BE2C (cell line): ENCODE results near the gene CDH22.

Source experiments
- DNase-seq: peaks from one replicate; pipeline ENCODE4 v3.0.0-alpha.2; 2020
- H3K27me3 ChIP-seq: fragments of 250-450 bp; sonication (Bioruptor Pico); 2 replicates; pipeline ENCODE4 v1.5.1; 2020; ENCODE audit warnings: mild to moderate bottlenecking
- H3K36me3 ChIP-seq: fragments of 250-450 bp; sonication (Bioruptor Pico); 2 replicates; pipeline ENCODE4 v1.5.1; 2020; ENCODE audit warnings: mild to moderate bottlenecking
- H3K4me1 ChIP-seq: fragments of 250-450 bp; sonication (Bioruptor Pico); 2 replicates; pipeline ENCODE4 v1.5.1; 2020
- H3K4me3 ChIP-seq: 2 replicates; pipeline ENCODE4 v1.5.1; 2011; ENCODE audit warnings: low read depth, low read length
- H3K9me3 ChIP-seq: fragments of 250-450 bp; sonication (Bioruptor Pico); 2 replicates; pipeline ENCODE4 v1.5.1; 2020
- CTCF ChIP-seq: IDR thresholded peaks from 2 replicates; pipeline ENCODE4 v1.5.1; 2012; ENCODE audit warnings: mild to moderate bottlenecking, low read depth, low read length

Gene CDH22

DNA sequence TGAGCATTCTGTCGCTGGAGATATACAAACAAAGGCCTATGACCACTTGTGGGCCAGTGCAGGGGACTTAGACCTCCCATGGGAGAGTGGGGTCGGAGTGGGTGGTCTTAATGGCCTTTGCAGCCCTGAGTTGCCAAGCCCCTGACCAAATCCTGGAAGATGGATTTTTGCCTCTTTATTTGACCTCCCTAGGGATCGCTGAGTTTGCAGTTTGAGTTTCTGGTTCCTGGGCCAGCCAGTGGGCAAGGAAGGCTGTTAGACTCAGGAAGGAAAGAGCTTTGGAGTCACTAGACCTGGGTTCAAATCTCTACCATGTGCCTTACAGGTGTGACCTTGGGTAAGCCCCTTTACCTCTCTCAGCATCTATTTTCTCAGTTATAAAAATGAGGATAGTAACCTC, 96.0 kb downstream of the CDH22 start:
- no peak for TF ChIP-seq CTCF
- Histone ChIP-seq H3K27me3 (no peaks in the 10 kb centered on the region), H3K4me1 (peaks cover 22% of the 10 kb centered on the region)

GRCh38 chr20:46211331-46211722, 97.0 kb downstream of the CDH22 start:
- no peak for TF ChIP-seq CTCF

More for the DNA sequence above, 96.0 kb downstream of the CDH22 start:
- H3K4me3 ChIP-seq: no peak overlapping the region
- no peaks in the 10 kb centered on the region for H3K9me3 ChIP-seq
- no peak for DNase-seq
- H3K36me3 ChIP-seq: no peaks in the 10 kb centered on the region

GRCh38 chr20:46210672-46211330, 97.5 kb downstream of the CDH22 start:
- no peak for DNase-seq
- no peaks in the 10 kb centered on the region for H3K9me3 ChIP-seq
- H3K4me3 ChIP-seq: no peak overlapping the region
- peaks cover 16% of the 10 kb centered on the region for H3K4me1 ChIP-seq
- TF ChIP-seq CTCF: no peak
- no peaks in the 10 kb centered on the region for H3K36me3 ChIP-seq
- H3K27me3 ChIP-seq: no peaks in the 10 kb centered on the region

More at GRCh38 chr20:46211331-46211722, 97.0 kb downstream of the CDH22 start:
- H3K36me3 ChIP-seq: no peaks in the 10 kb centered on the region
- peaks cover 18% of the 10 kb centered on the region for H3K4me1 ChIP-seq
- DNase-seq: no peak
- no peaks in the 10 kb centered on the region for H3K9me3 ChIP-seq
- no peak overlapping the region for H3K4me3 ChIP-seq
- H3K27me3 ChIP-seq: no peaks in the 10 kb centered on the region

GRCh38 chr20:46209930-46210671, 98.2 kb downstream of the CDH22 start:
- H3K27me3 ChIP-seq: no peaks in the 10 kb centered on the region

GRCh38 chr20:46207793-46208192, 100.5 kb downstream of the CDH22 start:
- TF ChIP-seq CTCF: no peak
- Histone ChIP-seq H3K4me1 (peaks cover 11% of the 10 kb centered on the region), H3K36me3 (no peaks in the 10 kb centered on the region), H3K4me3 (no peak overlapping the region), H3K9me3 (no peaks in the 10 kb centered on the region), H3K27me3 (no peaks in the 10 kb centered on the region)
- DNase-seq: no peak

More at GRCh38 chr20:46209930-46210671, 98.2 kb downstream of the CDH22 start:
- H3K4me3 ChIP-seq: peak overlapping the region; percentile 11; the same call in 1 of the 2 replicates
- no peak for TF ChIP-seq CTCF
- no peaks in the 10 kb centered on the region for H3K9me3 ChIP-seq
- no peaks in the 10 kb centered on the region for H3K36me3 ChIP-seq
- H3K4me1 ChIP-seq: peaks cover 11% of the 10 kb centered on the region
- DNase-seq: peak; percentile 90

DNA sequence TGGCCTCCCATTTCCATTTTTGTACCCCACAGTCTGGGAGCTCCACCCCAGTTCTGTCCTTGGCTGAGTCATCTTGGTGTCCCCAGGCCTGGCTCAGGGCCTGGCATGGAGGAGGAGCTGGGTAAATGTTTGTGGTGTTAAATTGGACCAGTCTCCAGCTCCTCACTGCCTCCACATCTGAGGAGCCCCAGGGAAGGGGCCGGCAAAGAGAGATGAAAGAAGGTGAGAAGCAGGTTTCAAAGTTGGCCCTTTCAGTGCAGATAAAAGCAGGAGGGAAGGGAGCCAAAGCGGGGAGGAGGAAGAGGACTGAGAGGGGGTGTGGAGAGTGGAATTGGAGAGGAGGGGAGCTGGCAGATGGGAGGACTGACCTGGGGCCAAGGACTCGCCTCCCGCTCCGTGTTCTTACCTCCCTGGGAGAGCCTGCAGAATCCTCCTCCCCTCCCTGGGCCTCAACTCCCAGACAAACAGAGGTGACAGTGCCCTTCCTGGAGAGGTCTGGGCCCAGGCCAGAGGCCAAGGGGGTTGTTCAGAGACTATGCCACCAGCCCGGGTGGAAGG, 101.2 kb downstream of the CDH22 start:
- H3K9me3 ChIP-seq: no peaks in the 10 kb centered on the region
- H3K27me3 ChIP-seq: no peaks in the 10 kb centered on the region
- no peak for DNase-seq
- H3K36me3 ChIP-seq: no peaks in the 10 kb centered on the region
- peaks cover 11% of the 10 kb centered on the region for H3K4me1 ChIP-seq
- H3K4me3 ChIP-seq: no peak overlapping the region
- TF ChIP-seq CTCF: no peak
